Right kidney (tissue), 1 donor: ENCODE data around the gene ZMIZ1.
A peak's percentile ranks its signal among the peaks of the same experiment; 100 is the strongest.

Experiments
- DNase-seq: peaks from one replicate; pipeline ENCODE4 v3.0.0-alpha.2; 2016

Gene ZMIZ1

GRCh38 chr10:79118286-79119202, 49.8 kb downstream of the ZMIZ1 start:
- no peak for DNase-seq

- no peak for DNase-seq
These were observed 50.5 kb downstream of the ZMIZ1 start for GRCh38 chr10:79119306-79119705.

- DNase-seq = no peak
These were observed 54.8 kb downstream of the ZMIZ1 start for GRCh38 chr10:79123547-79123963.

DNA sequence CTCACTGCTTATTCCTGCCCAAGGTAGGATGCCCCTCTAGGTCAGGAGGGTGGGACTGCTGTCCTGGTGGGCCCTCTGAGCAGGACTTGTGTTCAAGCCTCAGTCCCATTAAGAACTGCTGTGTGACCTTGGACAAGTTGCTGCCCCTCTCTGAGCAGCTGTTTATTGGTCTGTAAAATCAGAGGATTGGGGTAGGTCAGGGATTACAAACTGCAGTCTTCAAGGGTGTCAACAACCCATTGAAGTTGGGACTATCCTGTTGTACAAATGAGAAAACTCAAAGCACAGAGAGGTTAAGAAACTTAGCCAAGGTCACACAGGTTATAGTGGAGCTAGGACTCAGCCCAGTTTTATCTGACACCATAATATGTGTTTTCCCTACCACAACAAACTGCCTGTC, 55.3 kb downstream of the ZMIZ1 start:
- no peak for DNase-seq

DNA sequence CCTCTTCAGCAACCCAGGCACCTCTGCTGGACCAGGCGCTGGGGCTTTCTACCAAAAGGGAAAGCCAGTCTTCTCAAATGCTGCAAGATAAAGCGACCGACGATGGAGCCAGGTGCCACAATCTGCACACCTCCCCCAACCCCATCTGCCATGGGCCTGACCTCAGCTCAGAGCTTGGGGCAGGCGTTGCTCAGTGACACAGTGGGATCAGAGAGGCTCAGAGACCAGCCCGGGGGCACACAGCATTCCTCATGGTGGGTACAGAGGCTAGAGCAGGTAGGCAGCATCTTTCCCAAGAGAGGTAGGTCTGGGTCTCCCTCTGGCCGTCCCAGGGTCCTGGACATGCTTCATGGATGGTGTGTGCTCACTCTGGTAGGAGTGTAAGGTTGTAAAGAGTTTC, 56.3 kb downstream of the ZMIZ1 start:
- no peak for DNase-seq

DNA sequence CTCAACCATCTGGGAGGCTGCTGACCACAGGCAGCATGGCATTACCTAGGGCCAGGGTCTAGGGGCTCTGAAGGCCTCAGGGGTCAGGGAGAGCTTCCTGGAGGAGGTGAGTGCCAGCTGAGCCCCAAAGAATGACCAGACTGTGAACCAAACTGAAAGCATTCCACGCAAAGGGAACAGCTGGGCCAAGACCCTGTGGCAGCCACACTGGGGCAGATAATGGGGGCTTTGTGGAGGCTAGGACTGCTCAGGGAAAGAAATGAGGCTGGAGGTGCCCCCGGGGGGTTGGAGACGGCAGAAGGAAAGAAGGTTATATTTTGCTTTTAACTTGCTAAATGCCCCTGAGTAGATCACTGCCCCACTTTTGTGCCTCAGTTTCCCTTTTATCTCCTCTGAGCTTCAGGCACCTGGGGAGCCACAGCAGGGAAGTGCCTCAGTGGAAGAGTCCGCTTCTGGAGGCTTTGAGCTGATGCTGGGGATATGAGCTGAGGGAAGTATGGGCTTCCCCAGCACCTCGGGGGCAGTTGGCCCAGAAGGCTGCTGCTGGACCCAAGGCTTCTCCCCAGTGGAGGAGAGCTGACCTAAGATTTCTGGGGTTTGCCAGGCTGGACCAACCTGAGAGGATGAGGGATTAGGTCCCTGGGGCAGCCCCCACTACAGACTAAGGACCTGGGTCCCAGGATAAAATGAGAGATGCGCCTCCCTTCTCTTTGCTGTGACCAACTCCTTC, 57.8 kb downstream of the ZMIZ1 start:
- no peak for DNase-seq

DNA sequence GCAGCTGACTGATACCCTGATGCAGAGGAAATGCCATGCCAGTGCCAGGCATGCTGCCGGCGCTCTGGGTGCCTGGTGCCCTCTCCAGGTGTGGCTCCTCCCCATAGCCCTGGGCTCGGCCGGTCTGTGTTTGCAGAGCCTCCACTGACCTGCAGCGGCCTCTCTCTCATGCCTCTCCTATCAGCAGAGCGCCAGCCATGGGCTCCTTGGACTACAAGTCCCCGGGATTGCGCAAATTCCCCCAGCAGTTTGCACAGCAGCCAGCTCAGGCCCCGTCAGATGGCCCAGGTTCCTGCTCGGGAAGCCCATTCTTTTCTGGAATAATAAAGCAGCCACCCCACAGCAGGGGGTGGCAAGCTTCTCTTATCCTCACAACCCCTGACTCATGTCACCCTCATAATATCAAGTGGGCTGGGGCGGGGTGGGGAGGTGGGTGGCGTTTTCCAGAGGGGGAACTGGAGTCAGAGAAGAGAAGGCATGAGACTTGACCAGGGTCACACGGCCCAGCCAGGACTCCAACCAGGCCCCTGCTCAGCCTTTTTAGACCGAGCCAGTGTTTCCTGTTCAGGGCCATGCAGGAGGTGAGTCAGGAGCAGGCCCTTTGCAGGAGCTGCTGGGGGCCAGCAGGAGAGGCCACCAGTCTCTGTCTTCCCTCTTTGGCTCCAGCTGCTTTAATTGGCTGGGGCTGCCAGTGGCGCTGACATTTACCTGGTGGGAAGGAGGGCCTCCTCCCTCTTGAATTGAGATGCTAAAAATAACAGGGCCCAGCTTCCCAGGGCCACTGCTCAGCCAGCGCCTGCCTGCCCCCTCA, 58.6 kb downstream of the ZMIZ1 start:
- no peak for DNase-seq

- DNase-seq = no peak
These were observed 59.6 kb downstream of the ZMIZ1 start for GRCh38 chr10:79128241-79128922.

GRCh38 chr10:79128923-79129305, 60.1 kb downstream of the ZMIZ1 start:
- no peak for DNase-seq

- peak; percentile 45 for DNase-seq
These were observed 60.7 kb downstream of the ZMIZ1 start for GRCh38 chr10:79129361-79129997.

- no peak for DNase-seq
These were observed 61.5 kb downstream of the ZMIZ1 start for GRCh38 chr10:79130255-79130654.

- no peak for DNase-seq
These were observed 62.1 kb downstream of the ZMIZ1 start for GRCh38 chr10:79130846-79131245.

DNA sequence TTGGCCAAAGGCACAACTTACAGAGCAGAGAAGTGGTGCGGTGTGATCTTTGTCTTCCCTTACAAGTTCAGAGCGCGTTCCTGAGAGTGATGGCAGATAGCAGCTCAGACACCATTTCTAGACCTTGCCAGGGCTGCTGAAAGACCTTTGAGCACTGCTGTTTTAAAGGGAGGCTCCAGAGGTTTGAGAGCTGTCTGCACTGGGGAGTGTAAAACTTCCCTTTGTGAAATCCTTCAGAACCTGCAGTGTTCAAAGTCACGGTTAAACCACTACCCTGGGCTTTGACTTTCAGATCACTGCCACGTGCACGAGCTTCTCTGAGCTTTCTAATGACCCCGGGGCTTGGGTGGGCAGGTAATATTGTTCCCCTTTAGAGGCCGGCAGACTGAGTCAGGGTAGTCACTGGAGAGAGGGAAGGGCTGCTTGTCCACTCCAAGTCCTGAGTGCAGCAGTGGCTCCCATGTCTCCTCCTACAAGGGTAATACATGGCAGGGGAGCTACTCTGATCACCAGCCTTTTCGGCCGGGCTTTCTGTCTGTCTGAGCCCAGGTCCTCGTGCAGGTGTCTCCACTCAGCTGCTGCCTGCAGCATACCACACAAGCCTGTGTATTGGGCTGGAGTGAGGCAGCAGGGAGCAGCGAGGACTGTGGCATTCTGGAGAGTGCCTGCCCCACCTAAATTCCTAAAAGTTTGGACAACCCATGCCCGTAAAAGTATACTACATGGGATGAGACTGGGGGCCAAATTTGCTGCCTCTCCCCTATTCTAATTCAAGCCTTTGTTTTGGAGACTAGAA, 63.3 kb downstream of the ZMIZ1 start:
- DNase-seq = no peak

DNA sequence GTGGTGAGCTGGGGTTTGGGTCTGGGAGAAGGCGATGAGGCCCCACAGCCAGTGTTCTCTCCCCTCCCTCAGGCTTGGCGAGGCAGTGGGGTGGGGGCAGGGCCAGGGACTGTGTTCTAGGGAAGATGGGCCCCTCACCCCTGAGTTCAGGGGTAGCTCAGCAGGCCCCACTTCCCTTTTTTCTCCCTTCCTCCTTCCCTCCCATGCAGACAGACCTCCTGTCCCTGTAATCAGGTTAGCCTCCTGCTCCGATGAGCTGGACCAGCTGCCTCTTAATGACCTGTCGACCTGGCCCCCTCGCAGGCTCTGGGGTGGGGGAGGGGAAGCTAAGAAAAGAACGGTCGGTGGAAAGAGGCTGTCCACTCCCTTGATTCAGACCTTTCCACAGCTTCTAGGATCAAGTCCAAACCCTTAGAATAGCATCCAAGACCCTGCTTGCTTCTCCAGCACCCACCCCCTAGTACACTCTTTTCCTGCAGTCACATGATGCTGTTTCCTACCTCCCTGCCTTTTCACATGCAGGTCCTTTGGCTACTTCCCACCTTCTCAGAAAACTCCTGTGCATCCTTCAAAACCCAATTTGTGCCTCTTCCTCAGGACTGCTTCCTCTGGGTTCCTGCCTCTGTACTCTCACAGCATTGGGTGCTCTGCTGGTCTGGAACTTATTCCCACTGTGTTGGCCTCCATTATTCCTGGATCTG, 64.1 kb downstream of the ZMIZ1 start:
- no peak for DNase-seq

GRCh38 chr10:79133416-79133815, 64.7 kb downstream of the ZMIZ1 start:
- DNase-seq = no peak

- no peak for DNase-seq
These were observed 67.0 kb downstream of the ZMIZ1 start for GRCh38 chr10:79135790-79136189.

DNA sequence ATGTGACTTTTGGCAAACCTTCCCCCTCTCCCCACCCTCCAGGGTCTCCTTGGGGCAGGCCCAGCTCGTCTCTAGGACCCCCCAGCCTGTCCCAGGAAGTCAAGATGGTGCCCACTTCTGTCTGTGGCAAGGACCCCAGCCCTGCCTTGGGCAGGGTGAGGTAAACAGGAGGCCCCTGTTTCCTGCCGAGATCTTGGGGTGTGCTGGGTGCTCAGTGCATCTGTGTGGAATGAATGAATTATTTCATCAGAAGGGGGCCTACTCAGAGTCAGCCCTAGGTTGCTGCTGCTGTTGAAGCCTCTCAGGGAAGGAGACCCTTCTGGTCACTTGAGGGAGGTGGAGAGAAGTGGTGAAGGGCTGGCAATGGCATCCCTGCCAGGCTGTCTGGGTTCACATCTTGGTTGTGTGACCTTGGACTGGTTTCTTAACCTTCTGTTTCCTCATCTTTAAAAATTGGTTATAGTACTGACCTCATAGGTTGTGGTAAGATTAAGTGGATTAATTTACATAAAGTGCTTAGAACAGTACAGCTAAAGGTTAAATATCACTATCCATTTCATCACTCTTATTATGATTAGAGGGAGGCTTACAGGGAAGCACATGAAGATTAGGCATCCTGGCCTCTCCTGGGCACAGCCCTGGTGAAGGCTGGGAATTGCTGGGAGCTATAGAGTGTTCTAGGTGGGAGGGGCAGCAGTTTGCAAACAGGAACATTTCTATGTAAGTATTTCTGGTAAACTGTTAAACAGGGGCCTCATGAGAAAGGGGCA, 67.7 kb downstream of the ZMIZ1 start:
- DNase-seq = no peak

DNA sequence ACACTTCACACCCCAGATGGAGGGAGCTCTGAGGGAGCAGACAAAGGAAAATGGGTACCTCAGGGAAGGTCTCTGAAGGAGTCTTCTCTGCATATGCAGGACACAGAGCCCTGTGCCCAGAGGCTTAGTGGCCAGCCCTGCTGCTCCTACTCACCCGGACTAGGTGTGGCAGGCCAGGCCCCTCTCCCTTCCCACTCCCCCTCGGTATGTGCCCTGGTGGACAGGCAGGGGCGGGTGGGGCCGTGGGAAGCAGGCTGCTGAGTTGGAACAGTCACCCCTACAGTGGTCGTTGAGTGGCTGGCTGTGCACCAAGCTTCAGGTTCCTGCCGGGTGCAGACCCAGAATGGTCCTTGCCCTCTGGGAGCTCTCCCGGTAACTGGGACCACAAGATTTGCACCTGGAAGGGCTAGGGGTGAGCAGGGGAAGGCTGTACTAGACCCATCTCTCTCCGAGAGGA, 68.6 kb downstream of the ZMIZ1 start:
- DNase-seq = peak; percentile 62

- DNase-seq = peak; percentile 70
These were observed 69.1 kb downstream of the ZMIZ1 start for GRCh38 chr10:79137826-79138225.
